Breast epithelium (tissue), 4 donors: ENCODE measurements around the gene MAPK14. TPM values are rescaled to one million over a fixed set of nuclear protein-coding genes. Genes with fewer than 3 reads are reported as not detected.
"Not testable (repeated sequence)": the region's sequence is repeated elsewhere in the genome, so short reads cannot be mapped to it uniquely, and the experiment has no call there.

Source experiments
- DNase-seq, 2 donors: peaks; one replicate each; pipeline ENCODE4 v3.0.0-alpha.2; 2019; ENCODE audit warnings: low spot score in 2 of 2
- H3K27ac ChIP-seq, 2 donors: fragments of 200-600 bp; sonication (generic) in 1 of 2; one replicate each; pipeline ENCODE4 v1.5.1; 2016 to 2019; ENCODE audit warnings: mild to moderate bottlenecking in 1 of 2
- H3K27me3 ChIP-seq, 2 donors: fragments of 200-600 bp; sonication (generic) in 1 of 2; one replicate each; pipeline versions ENCODE4 v1.5.1 to v1.6.0; 2017 to 2019; ENCODE audit warnings: control low read depth in 1 of 2, mild to moderate bottlenecking in 1 of 2
- H3K36me3 ChIP-seq: fragments of 200-600 bp; one replicate; pipeline ENCODE4 v1.5.1; 2019
- H3K4me1 ChIP-seq, 2 donors: fragments of 200-600 bp; sonication (generic); one replicate each; pipeline ENCODE4 v1.5.1; 2016 to 2019; ENCODE audit warnings: control low read depth in 1 of 2
- H3K4me3 ChIP-seq, 3 donors: fragments of 200-600 bp; sonication (generic); 1 replicate in 2 of 3; 2 replicates in 1 of 3; pipeline ENCODE4 v1.5.1; 2016 to 2019; ENCODE audit warnings: mild to moderate bottlenecking in 3 of 3, moderate library complexity in 2 of 3
- H3K9me3 ChIP-seq, 2 donors: fragments of 200-600 bp; sonication (generic) in 1 of 2; one replicate each; pipeline ENCODE4 v1.5.1; 2016 to 2019; ENCODE audit warnings: control low read depth in 1 of 2
- CTCF ChIP-seq, 3 donors: fragments of 450-650 bp; IDR thresholded peaks; one replicate each; pipeline ENCODE4 v1.5.1; 2016 to 2017; ENCODE audit warnings: antibody characterized with exemption in 3 of 3, mild to moderate bottlenecking in 3 of 3, moderate library complexity in 3 of 3
- POLR2A ChIP-seq: fragments of 450-650 bp; IDR thresholded peaks from one replicate; pipeline ENCODE4 v1.6.1; 2016; ENCODE audit warnings: antibody characterized with exemption, mild to moderate bottlenecking, moderate library complexity
- POLR2AphosphoS5 ChIP-seq, 3 donors: sonication (generic); formaldehyde crosslinking; IDR thresholded peaks; one replicate each; pipeline ENCODE4 v1.6.1; 2017; ENCODE audit warnings: antibody characterized with exemption in 3 of 3
- intact Hi-C: fragments of 100-400 bp; cut with DNase I; formaldehyde crosslinking; loops from one replicate; pipeline ENCODE4 v1.15.1; 2023; ENCODE audit warnings: low total_unique reads
- total RNA-seq, 3 donors: library from RNA; depleted of rRNA; stranded (reverse); fragments of >200 nt; gene quantifications; one replicate each; pipeline ENCODE4 v1.1.0, GENCODE V29; 2016

Gene MAPK14
- total RNA-seq, 3 donors from 2014 or later = 72.8 to 85.6 (median 81.3) TPM

GRCh38 chr6:36078159-36078558 is 50.6 kb downstream of the MAPK14 start:
- no peak for TF ChIP-seq POLR2AphosphoS5 (IDR thresholded peaks at IDR 0.05)
- no peak for TF ChIP-seq CTCF (IDR thresholded peaks at IDR 0.05)
- no peak for TF ChIP-seq POLR2A
- Histone ChIP-seq H3K9me3 (no peaks in the 10 kb centered on the region), H3K36me3 (no peaks in the 10 kb centered on the region), H3K4me1 (no peaks in the 10 kb centered on the region), H3K4me3 (no peak overlapping the region), H3K27me3 (no peaks in the 10 kb centered on the region), H3K27ac (no peak overlapping the region)
- DNase-seq = no peak
- intact Hi-C loops = no loop called here

- Histone ChIP-seq H3K9me3 (no peaks in the 10 kb centered on the region), H3K36me3 (no peaks in the 10 kb centered on the region), H3K27ac (no peak overlapping the region), H3K4me3 (no peak overlapping the region), H3K27me3 (no peaks in the 10 kb centered on the region), H3K4me1 (no peaks in the 10 kb centered on the region)
- intact Hi-C loops = no loop called here
- TF ChIP-seq POLR2A (no peak), POLR2AphosphoS5 (IDR thresholded peaks at IDR 0.05) (no peak), CTCF (IDR thresholded peaks at IDR 0.05) (no peak)
- DNase-seq = no peak
Measured at GRCh38 chr6:36079601-36080000, 52.0 kb downstream of the MAPK14 start.

GRCh38 chr6:36082318-36082717 is 54.7 kb downstream of the MAPK14 start:
- Histone ChIP-seq H3K4me1 (no peaks in the 10 kb centered on the region), H3K27me3 (no peaks in the 10 kb centered on the region), H3K27ac (no peak overlapping the region), H3K4me3 (no peak overlapping the region), H3K9me3 (no peaks in the 10 kb centered on the region), H3K36me3 (no peaks in the 10 kb centered on the region)
- intact Hi-C loops = no loop called here
- DNase-seq = no peak
- TF ChIP-seq POLR2AphosphoS5 (IDR thresholded peaks at IDR 0.05) (no peak), POLR2A (no peak)

DNA sequence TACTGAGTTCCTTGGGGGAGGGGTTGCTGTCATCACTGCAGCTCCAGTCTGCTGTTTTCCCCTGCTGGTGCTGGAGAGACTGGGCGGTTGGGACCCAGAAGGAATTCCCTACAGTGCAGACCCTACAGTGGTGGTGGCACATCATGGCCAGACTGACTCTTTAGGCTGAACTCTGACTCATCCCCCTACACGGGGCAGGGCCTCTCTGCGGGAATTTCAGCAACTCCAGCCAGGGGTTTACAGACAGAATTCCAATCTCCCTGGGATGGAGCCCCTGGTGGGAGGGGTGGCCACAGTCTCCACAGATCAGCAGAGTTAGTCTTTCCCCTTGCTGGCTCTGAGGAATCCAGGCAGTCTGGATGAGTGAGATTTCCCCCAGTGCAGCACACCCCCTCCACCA is 55.8 kb downstream of the MAPK14 start:
- DNase-seq = no peak
- H3K36me3 ChIP-seq = no peaks in the 10 kb centered on the region
- H3K4me3 ChIP-seq = no peak overlapping the region
- no peaks in the 10 kb centered on the region for H3K27me3 ChIP-seq
- H3K9me3 ChIP-seq = no peaks in the 10 kb centered on the region
- H3K4me1 ChIP-seq = no peaks in the 10 kb centered on the region
- no peak overlapping the region for H3K27ac ChIP-seq
- TF ChIP-seq POLR2AphosphoS5 (IDR thresholded peaks at IDR 0.05) = no peak
- no peak for TF ChIP-seq CTCF (IDR thresholded peaks at IDR 0.05)
- TF ChIP-seq POLR2A = no peak
- intact Hi-C loops = no loop called here

DNA sequence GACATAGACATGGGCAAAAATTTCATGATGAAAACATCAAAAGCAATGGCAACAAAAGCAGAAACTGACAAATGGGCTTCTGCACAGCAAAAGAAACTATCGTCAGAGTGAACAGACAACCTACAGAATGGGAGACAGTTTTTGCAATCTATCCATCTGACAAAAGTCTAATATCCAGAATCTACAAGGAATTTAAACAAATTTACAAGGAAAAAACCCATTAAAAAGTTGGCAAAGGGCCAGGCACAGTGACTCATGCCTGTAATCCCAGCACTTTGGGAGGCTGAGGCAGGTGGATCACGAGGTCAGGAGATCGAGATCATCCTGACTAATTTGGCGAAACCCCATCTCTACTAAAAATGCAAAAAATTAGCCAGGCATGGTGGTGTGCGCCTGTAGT is 60.6 kb downstream of the MAPK14 start:
- H3K4me3 ChIP-seq, H3K9me3 ChIP-seq, H3K36me3 ChIP-seq, intact Hi-C loops, H3K4me1 ChIP-seq, H3K27ac ChIP-seq, H3K27me3 ChIP-seq, DNase-seq: not testable (repeated sequence)

DNA sequence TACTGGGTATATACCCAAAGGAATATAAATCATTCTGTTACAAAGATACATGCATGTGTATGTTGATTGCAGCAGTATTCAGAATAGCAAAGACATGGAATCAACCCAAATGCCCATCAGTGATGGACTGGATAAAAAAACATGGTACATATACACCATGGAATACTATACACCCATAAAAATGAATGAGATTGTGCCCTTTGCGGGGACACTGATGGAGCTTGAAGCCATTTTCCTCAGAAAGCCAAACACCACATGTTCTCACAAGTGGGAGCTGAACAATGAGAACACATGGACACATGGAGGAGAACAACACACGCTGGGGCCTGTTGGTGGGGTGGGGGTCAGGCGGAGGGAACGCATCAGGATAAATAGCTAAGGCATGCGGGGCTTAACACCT is 61.4 kb downstream of the MAPK14 start:
- intact Hi-C loops = no loop called here
- Histone ChIP-seq H3K4me3 (no peak overlapping the region), H3K36me3 (no peaks in the 10 kb centered on the region), H3K27me3 (no peaks in the 10 kb centered on the region), H3K9me3 (no peaks in the 10 kb centered on the region), H3K4me1 (no peaks in the 10 kb centered on the region), H3K27ac (no peak overlapping the region)
- TF ChIP-seq POLR2AphosphoS5 (IDR thresholded peaks at IDR 0.05) (no peak), POLR2A (no peak), CTCF (IDR thresholded peaks at IDR 0.05) (no peak)
- no peak for DNase-seq
